Loucy (cell line): ENCODE measurements around the gene PEX16.

Experiments
- H2AFZ ChIP-seq: fragments of 200-600 bp; sonication (generic); 2 replicates; pipeline ENCODE4 v1.6.0; 2016; ENCODE audit warnings: antibody characterized with exemption, mild to moderate bottlenecking, low read length, moderate library complexity
- H3F3A ChIP-seq: fragments of 200-600 bp; 2 replicates; pipeline ENCODE4 v1.6.0; 2016; ENCODE audit warnings: antibody characterized with exemption, low read depth, mild to moderate bottlenecking
- H3K27me3 ChIP-seq: fragments of 200-600 bp; sonication (generic); 2 replicates; pipeline ENCODE4 v1.6.1; 2014; ENCODE audit warnings: low read length, mild to moderate bottlenecking; ENCODE audit not compliant: insufficient read depth, poor library complexity, severe bottlenecking
- H3K36me3 ChIP-seq: fragments of 200-600 bp; sonication (generic); 2 replicates; pipeline ENCODE4 v1.6.1; 2016; ENCODE audit warnings: low read length; ENCODE audit not compliant: insufficient read depth
- H3K4me1 ChIP-seq: fragments of 200-600 bp; sonication (generic); 2 replicates; pipeline ENCODE4 v1.5.1; 2014; ENCODE audit warnings: low read length, mild to moderate bottlenecking; ENCODE audit not compliant: insufficient read depth, poor library complexity, severe bottlenecking
- H3K4me2 ChIP-seq: fragments of 200-600 bp; sonication (generic); 2 replicates; pipeline ENCODE4 v1.6.0; 2014; ENCODE audit warnings: antibody characterized with exemption, low read length, low read depth, mild to moderate bottlenecking; ENCODE audit not compliant: poor library complexity, severe bottlenecking
- H3K4me3 ChIP-seq: fragments of 200-600 bp; sonication (generic); 2 replicates; pipeline ENCODE4 v1.5.1; 2014; ENCODE audit warnings: low read length, mild to moderate bottlenecking, mixed read lengths; ENCODE audit not compliant: poor library complexity, severe bottlenecking
- H3K79me2 ChIP-seq: fragments of 200-600 bp; sonication (generic); 2 replicates; pipeline ENCODE4 v1.6.1; 2014; ENCODE audit warnings: low read length; ENCODE audit not compliant: insufficient read depth
- H3K9ac ChIP-seq: fragments of 200-600 bp; sonication (generic); 2 replicates; pipeline ENCODE4 v1.6.0; 2014; ENCODE audit warnings: mild to moderate bottlenecking, low read depth, low read length, moderate library complexity; ENCODE audit not compliant: poor library complexity, severe bottlenecking
- H3K9me2 ChIP-seq: fragments of 200-600 bp; sonication (generic); replicated peaks from 2 replicates; pipeline ENCODE4 v1.6.1; 2016; ENCODE audit warnings: low read depth, low read length, mixed read lengths
- H3K9me3 ChIP-seq: fragments of 200-600 bp; sonication (generic); 2 replicates; pipeline ENCODE4 v1.6.1; 2014; ENCODE audit warnings: mild to moderate bottlenecking, antibody characterized with exemption, low read length, low read depth; ENCODE audit not compliant: insufficient read depth
- H4K20me1 ChIP-seq: fragments of 200-600 bp; sonication (generic); 2 replicates; pipeline ENCODE4 v1.6.0; 2014; ENCODE audit warnings: antibody characterized with exemption, low read length, mild to moderate bottlenecking; ENCODE audit not compliant: insufficient read depth, poor library complexity, severe bottlenecking
- CTCF ChIP-seq: fragments of 200-600 bp; sonication (generic); conservative IDR thresholded peaks from 2 replicates; pipeline ENCODE4 v1.5.1; 2014; ENCODE audit warnings: mild to moderate bottlenecking, antibody characterized with exemption, low read length
- EZH2phosphoT487 ChIP-seq: fragments of 200-600 bp; IDR thresholded peaks from 2 replicates; pipeline ENCODE4 v1.6.1; 2018; ENCODE audit warnings: antibody characterized with exemption, mild to moderate bottlenecking, moderate library complexity, borderline replicate concordance

PEX16 gene

GRCh38 chr11:45937916-45938315 is 20.2 kb upstream of the PEX16 start:
- no peak overlapping the region for H3K9ac ChIP-seq
- H3K27me3 ChIP-seq, result no peaks in the 10 kb centered on the region
- H4K20me1 ChIP-seq, result no peaks in the 10 kb centered on the region
- H3K9me2 ChIP-seq, result no peaks in the 10 kb centered on the region
- H3K9me3 ChIP-seq, result no peaks in the 10 kb centered on the region
- H3K4me2 ChIP-seq, result no peak overlapping the region
- H3K4me1 ChIP-seq, result no peaks in the 10 kb centered on the region
- H3F3A ChIP-seq, result no peaks in the 10 kb centered on the region
- no peaks in the 10 kb centered on the region for H3K79me2 ChIP-seq
- H2AFZ ChIP-seq, result no peak overlapping the region
- peaks cover 56% of the 10 kb centered on the region; the same call in 1 of the 2 replicates for H3K36me3 ChIP-seq
- TF ChIP-seq CTCF, result no peak
- H3K4me3 ChIP-seq, result no peak overlapping the region

DNA sequence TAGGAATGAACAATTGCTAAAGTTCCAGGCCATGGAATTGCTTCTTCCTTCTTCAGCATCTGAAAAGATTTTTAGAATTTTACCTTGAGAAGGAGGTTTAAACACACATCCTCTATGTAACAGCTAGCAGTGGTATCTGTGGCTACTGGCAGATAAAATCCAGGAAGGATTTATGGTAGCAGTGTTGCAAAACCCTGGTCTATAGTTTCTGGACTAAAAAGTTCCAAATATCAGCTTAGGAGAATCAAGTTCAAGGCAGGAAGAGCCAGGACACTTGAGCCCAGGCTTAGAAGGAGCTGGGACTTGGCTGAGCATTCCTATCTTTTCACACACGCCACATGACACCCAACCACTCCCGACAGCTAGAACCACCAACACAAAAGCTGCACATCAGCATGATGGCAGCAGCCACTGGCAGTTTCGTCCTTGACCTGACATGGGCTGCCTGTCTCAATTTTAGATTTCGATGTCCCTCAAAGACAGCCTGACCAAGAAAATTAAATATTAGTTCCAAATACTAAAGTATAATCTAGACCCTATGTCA is 18.9 kb upstream of the PEX16 start:
- Histone ChIP-seq H3K9me2 (no peaks in the 10 kb centered on the region), H4K20me1 (no peaks in the 10 kb centered on the region), H3K9me3 (no peaks in the 10 kb centered on the region), H3F3A (no peaks in the 10 kb centered on the region), H3K79me2 (no peaks in the 10 kb centered on the region), H3K4me1 (no peaks in the 10 kb centered on the region), H3K9ac (no peak overlapping the region), H3K36me3 (peaks cover 61% of the 10 kb centered on the region; the same call in 1 of the 2 replicates), H3K4me2 (no peak overlapping the region), H2AFZ (no peak overlapping the region), H3K27me3 (no peaks in the 10 kb centered on the region), H3K4me3 (no peak overlapping the region)
- TF ChIP-seq CTCF, result no peak
- TF ChIP-seq EZH2phosphoT487, result no peak

- H3K9me3 ChIP-seq, result no peaks in the 10 kb centered on the region
- H3K4me2 ChIP-seq, result no peak overlapping the region
- H3K79me2 ChIP-seq, result no peaks in the 10 kb centered on the region
- no peaks in the 10 kb centered on the region for H3K4me1 ChIP-seq
- peaks cover 58% of the 10 kb centered on the region; the same call in 1 of the 2 replicates for H3K36me3 ChIP-seq
- H3K9ac ChIP-seq, result no peak overlapping the region
- no peaks in the 10 kb centered on the region for H3F3A ChIP-seq
- no peaks in the 10 kb centered on the region for H4K20me1 ChIP-seq
- no peaks in the 10 kb centered on the region for H3K9me2 ChIP-seq
- TF ChIP-seq EZH2phosphoT487, result no peak
- TF ChIP-seq CTCF, result no peak
- no peaks in the 10 kb centered on the region for H3K27me3 ChIP-seq
- H3K4me3 ChIP-seq, result no peak overlapping the region
- H2AFZ ChIP-seq, result no peak overlapping the region
These were observed 17.8 kb upstream of the PEX16 start for GRCh38 chr11:45935349-45936064.
